Neural progenitor cell (in vitro differentiated cells): ENCODE data around the gene FARP2.

Experiments used
- CTCF ChIP-seq: fragments of 200-600 bp; sonication (generic); IDR thresholded peaks from 2 replicates; pipeline ENCODE4 v1.5.1; 2017; ENCODE audit warnings: antibody characterized with exemption, mild to moderate bottlenecking
- EZH2phosphoT487 ChIP-seq: fragments of 200-600 bp; sonication (generic); IDR thresholded peaks from 2 replicates; pipeline ENCODE4 v1.6.1; 2017; ENCODE audit warnings: antibody characterized with exemption

- TF ChIP-seq CTCF (no peak), EZH2phosphoT487 (no peak)
Observed at GRCh38 chr2:241358470-241358869, 2.4 kb downstream of the FARP2 start.
